ENCODE data around the gene GRXCR2. TPM values are rescaled to one million over a fixed set of nuclear protein-coding genes. Genes with fewer than 3 reads are reported as not detected.
A peak's percentile ranks its signal among the peaks of the same experiment; 100 is the strongest.

GRXCR2 gene
- total and polyA plus RNA-seq, 2 of the 4 experiments (the other 2 are of a cell fraction): not detected

- H2AK9ac ChIP-seq (replicated peaks; ENCODE audit: low read depth, low read length, poor library complexity): no peak overlapping the region
- H3K4me2 ChIP-seq (ENCODE audit: low read depth, low read length): no peak overlapping the region
- no peaks in the 10 kb centered on the region for H3K36me3 ChIP-seq (ENCODE audit: control insufficient read depth, insufficient read depth, low read length)
- no peaks in the 10 kb centered on the region for H3K9me3 ChIP-seq (ENCODE audit: control insufficient read depth, insufficient read depth, low read length)
- TF ChIP-seq RAD21 (IDR thresholded peaks at IDR 0.05; ENCODE audit: low read length) (no peak), MAFK (IDR thresholded peaks at IDR 0.05; ENCODE audit: low read depth, low read length) (peak; percentile 78)
- H4K20me1 ChIP-seq (ENCODE audit: insufficient read depth, low read length): no peaks in the 10 kb centered on the region
- H3K79me1 ChIP-seq (ENCODE audit: low read depth in 1 of 2, low read length in 2 of 2): no peaks in the 10 kb centered on the region
- dilution Hi-C loops (cut with HindIII; ENCODE audit: low sequenced_read_pairs, unreplicated experiment) (no loop called here), in situ Hi-C loops (cut with MboI; ENCODE audit: low sequenced_read_pairs) (no loop called here), intact Hi-C loops (cut with micrococcal nuclease) (no loop called here)
- H2AK5ac ChIP-seq (ENCODE audit: low read depth, low read length): no peak overlapping the region
- 0 out of 2 replicates have a peak, but pooled peaks cover 3% of the 10 kb centered on the region for H3K9me1 ChIP-seq (ENCODE audit: insufficient read depth, low read length)
- no CpG with 5 or more reads among the region's 7 CpGs for WGBS, 2 experiments (ENCODE audit: extremely low coverage in 2 of 2, insufficient read length in 1 of 2)
- H4K5ac ChIP-seq (ENCODE audit: low read depth, low read length): no peak overlapping the region
- H3K27me3 ChIP-seq (ENCODE audit: control insufficient read depth, insufficient read depth, low read length): peaks cover 5% of the 10 kb centered on the region
- no peak overlapping the region for H4K8ac ChIP-seq (ENCODE audit: low read depth in 2 of 2, low read length in 2 of 2)
- H2BK5ac ChIP-seq (ENCODE audit: low read depth, low read length, poor library complexity, severe bottlenecking): no peak overlapping the region
- H3K4me3 ChIP-seq (ENCODE audit: insufficient read depth, low read depth, low read length): no peak overlapping the region
- ChIA-PET CTCF (no interaction called here), POLR2A (ENCODE audit: unreplicated experiment) (no interaction called here)
- DNase-seq (no peak), ATAC-seq (ENCODE audit: low read depth) (no peak)
- H3K56ac ChIP-seq (ENCODE audit: extremely low read depth, insufficient read depth, low read length): no peak overlapping the region
- no peak overlapping the region for H4K91ac ChIP-seq (ENCODE audit: insufficient read depth, low read depth, low read length)
- no peak overlapping the region for H3K14ac ChIP-seq (replicated peaks; ENCODE audit: low read depth, low read length)
- 0 out of 2 replicates have a peak, but pooled peaks cover 2% of the 10 kb centered on the region for H3K4me1 ChIP-seq (ENCODE audit: control insufficient read depth, insufficient read depth, low read length)
- no peak overlapping the region for H3K27ac ChIP-seq (ENCODE audit: insufficient read depth, low read length)
- no peak overlapping the region for H3K18ac ChIP-seq (ENCODE audit: low read depth, low read length)
- H3K23ac ChIP-seq (ENCODE audit: low read depth, low read length): no peak overlapping the region
- no peak overlapping the region for H2BK120ac ChIP-seq (ENCODE audit: low read depth, low read length)
- H3K9ac ChIP-seq (ENCODE audit: low read depth, low read length): no peak overlapping the region
- H3K4ac ChIP-seq (ENCODE audit: low read depth, low read length): no peak overlapping the region
- no peak overlapping the region for H2BK20ac ChIP-seq (ENCODE audit: low read depth, low read length)
- no peak overlapping the region for H2AFZ ChIP-seq (replicated peaks; ENCODE audit: low read length, poor library complexity)
- no TSS peak for BruUV-seq (replicated peaks)
- no peak overlapping the region for H2BK15ac ChIP-seq (ENCODE audit: low read depth, low read length)
These were observed 40.9 kb upstream of the GRXCR2 start for GRCh38 chr5:145913701-145914100.
